ENCODE data around the gene STX4.

STX4 gene

DNA sequence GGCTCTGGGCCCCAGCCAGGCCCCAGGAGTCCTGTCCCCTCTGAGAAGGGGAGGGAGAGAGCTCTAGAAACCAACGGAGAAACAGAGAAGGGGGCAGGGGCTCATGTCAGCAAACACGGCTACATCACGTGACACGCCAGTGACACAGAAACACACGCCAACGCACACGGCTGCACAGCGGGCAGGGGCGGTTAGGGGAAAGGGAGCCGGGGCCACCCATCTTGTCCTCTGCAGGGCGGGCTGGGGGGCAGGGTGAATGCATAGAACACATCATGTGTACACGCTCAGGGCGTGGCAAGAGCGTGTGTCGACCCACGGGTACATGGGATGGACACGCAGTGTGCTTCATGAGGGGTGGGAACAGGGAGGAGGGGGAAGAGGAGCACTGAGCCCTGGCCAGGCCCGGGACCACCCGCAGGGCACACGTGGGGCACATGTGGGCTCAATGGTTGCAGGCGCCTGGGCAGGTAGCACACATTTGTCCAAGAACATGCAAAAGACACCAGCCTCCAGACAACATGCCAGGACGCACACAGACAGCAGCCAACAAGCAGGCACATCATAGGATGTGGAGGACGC lies 43.8 kb upstream of the STX4 start:
- DNase-seq (ENCODE audit: low read depth, low spot score) = no peak
- TF ChIP-seq POLR2AphosphoS5 (IDR thresholded peaks at IDR 0.05; ENCODE audit: borderline replicate concordance, low read depth, low read length) (no peak), FOXP2 (optimal IDR thresholded peaks at IDR 0.05; ENCODE audit: control extremely low read depth, extremely low read length, insufficient read depth) (no peak), EZH2 (IDR thresholded peaks at IDR 0.05) (no peak)
- H3K4me3 ChIP-seq = no peak overlapping the region
- H3K9ac ChIP-seq (ENCODE audit: insufficient read length) = no peak overlapping the region
- H3K9me3 ChIP-seq (ENCODE audit: low read depth, low read length) = no peaks in the 10 kb centered on the region
- no peaks in the 10 kb centered on the region; the same call in 1 of the 2 replicates for H3K36me3 ChIP-seq (ENCODE audit: insufficient read depth, low read length)
- H3K27ac ChIP-seq = no peak overlapping the region

DNA sequence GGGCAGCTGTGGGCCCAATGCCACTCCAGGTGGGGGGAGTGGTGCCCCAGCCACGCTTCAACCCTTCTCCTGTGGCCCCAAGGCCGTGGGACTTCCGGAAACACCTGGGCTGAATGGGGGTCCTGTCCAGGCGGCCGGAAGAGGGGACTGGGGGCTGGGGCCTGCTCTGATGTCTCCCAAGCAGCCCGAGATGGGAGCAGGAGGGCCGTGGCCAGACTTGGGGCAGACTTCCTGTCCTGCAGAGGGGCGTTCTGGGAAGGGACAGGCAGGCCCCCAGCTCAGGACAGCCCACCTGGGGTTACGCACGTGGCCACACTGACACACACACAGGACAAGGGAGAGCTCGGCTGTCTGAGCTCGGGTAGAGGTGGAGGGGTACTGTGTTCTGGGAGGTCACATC lies 43.3 kb upstream of the STX4 start:
- H3K9ac ChIP-seq (ENCODE audit: insufficient read length) = no peak overlapping the region
- no peaks in the 10 kb centered on the region for H3K36me3 ChIP-seq (ENCODE audit: insufficient read depth, low read length)
- TF ChIP-seq FOXP2 (optimal IDR thresholded peaks at IDR 0.05; ENCODE audit: control extremely low read depth, extremely low read length, insufficient read depth) = no peak
- TF ChIP-seq POLR2AphosphoS5 (IDR thresholded peaks at IDR 0.05; ENCODE audit: borderline replicate concordance, low read depth, low read length) = no peak
- no peak for TF ChIP-seq EZH2 (IDR thresholded peaks at IDR 0.05)
- no peak overlapping the region for H3K4me3 ChIP-seq
- no peaks in the 10 kb centered on the region for H3K9me3 ChIP-seq (ENCODE audit: low read depth, low read length)
- DNase-seq (ENCODE audit: low read depth, low spot score) = no peak
- H3K27ac ChIP-seq = no peak overlapping the region

DNA sequence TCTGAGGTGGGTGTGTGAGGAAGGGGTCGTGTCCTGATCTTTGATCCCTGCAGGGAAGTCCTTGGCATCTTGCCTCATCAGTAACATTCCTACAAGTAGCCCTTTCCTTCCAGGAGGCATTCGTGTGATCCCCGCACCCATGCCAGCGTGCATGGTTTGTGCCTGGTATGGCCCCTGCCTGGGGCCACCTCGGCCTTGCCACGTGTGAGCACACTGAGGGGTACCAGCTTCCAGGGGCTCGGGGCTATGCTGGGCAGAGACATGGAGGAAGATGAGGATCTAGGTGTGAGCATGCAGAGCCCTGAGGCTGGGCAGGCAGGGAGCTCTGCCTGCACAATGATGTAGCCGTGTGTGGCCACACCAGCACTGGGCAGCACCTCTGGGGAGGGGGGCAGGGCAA lies 42.3 kb upstream of the STX4 start:
- no peaks in the 10 kb centered on the region for H3K9me3 ChIP-seq (ENCODE audit: low read depth, low read length)
- no peak for TF ChIP-seq POLR2AphosphoS5 (IDR thresholded peaks at IDR 0.05; ENCODE audit: borderline replicate concordance, low read depth, low read length)
- TF ChIP-seq FOXP2 (optimal IDR thresholded peaks at IDR 0.05; ENCODE audit: control extremely low read depth, extremely low read length, insufficient read depth) = no peak
- no peak for TF ChIP-seq EZH2 (IDR thresholded peaks at IDR 0.05)
- no peaks in the 10 kb centered on the region for H3K36me3 ChIP-seq (ENCODE audit: insufficient read depth, low read length)
- H3K9ac ChIP-seq (ENCODE audit: insufficient read length) = no peak overlapping the region
- no peak overlapping the region for H3K27ac ChIP-seq
- DNase-seq (ENCODE audit: low read depth, low spot score) = no peak
- H3K4me3 ChIP-seq = no peak overlapping the region

DNA sequence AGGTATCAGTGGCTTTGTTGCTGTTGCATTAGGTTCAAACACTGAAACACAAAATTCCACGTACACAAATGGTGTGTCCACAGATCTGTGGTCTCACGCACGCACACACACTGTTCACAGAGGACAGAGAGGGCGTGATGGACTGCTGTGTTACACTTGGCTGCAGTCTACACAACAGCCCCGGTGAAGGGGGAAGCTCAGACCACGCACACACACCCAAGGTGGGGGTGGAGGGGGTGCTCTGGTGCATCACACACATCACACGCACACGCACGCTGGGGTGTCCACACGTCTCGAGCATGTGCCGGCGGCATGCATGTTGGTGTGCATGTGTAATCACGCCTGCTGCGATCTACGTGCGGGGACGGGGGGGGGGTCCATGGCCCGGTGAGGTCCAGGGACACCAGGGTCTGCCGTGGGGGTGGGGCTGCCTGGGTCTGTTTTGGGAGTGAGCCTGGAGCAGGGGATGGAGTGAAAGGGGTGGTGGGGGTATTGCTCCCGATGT lies 41.0 kb upstream of the STX4 start:
- no peak for TF ChIP-seq FOXP2 (optimal IDR thresholded peaks at IDR 0.05; ENCODE audit: control extremely low read depth, extremely low read length, insufficient read depth)
- no peak for TF ChIP-seq EZH2 (IDR thresholded peaks at IDR 0.05)
- no peak for TF ChIP-seq POLR2AphosphoS5 (IDR thresholded peaks at IDR 0.05; ENCODE audit: borderline replicate concordance, low read depth, low read length)
- Histone ChIP-seq H3K36me3 (ENCODE audit: insufficient read depth, low read length) (no peaks in the 10 kb centered on the region), H3K27ac (no peak overlapping the region), H3K9me3 (ENCODE audit: low read depth, low read length) (no peaks in the 10 kb centered on the region), H3K4me3 (no peak overlapping the region), H3K9ac (ENCODE audit: insufficient read length) (no peak overlapping the region)
- DNase-seq (ENCODE audit: low read depth, low spot score) = no peak

DNA sequence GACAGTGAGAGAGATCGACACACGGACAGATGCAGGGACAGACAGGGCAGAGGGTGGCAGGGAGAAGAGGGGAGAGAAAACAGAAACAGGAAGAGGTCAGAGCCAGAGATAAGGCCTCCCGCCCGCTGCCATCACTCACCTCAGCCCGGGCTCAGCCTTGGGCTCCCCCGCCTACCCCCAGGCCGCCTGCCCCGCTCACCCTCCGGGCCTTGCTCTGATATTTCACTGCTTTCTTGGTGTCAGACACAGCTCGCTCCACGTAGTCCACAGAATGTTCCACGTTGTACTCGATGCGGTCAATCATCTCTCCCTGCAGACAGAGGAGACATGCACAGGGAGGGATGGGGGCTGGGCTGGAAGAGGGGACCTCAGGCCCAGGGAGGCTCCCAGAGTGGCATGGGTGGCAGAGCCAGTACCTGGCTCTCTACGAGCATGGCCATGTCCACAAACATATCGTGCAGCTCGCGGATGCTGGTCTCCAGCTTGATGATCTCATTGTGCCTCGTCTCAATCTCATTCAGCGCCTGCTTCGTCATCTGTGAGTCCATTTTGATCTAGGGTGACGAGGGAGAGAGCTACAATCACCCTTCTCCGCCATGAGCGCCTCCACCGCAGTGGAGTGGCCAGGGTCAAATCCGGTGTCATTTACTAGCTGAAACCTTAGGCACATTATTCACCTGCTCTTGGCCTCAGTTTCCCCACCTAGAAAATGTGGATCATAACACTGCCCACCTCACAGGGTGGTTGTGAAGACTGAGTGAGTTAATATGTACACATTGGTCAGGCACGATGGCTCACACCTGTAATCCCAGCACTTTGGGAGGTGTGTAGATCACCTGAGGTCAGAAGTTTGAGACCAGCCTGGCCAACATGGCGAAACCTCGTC lies 40.2 kb upstream of the STX4 start:
- no peak for DNase-seq (ENCODE audit: low read depth, low spot score)

DNA sequence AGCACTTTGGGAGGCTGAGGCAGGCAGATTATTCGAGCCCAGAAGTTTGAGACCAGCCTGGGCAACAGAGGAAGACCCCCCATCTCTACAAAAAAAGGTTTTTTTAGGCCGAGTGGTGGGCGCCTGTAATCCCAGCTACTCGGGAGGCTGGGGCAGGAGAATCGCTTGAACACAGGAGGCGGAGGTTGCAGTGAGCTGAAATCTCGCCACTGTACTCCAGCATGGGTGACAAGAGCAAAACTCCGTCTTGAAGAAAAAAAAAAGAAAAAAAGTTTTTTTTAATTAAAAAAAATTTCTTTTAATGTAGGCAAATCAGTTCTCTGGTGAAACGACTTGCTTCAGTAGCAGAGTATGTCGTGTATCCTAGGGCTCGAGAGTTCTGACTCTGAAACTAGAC lies 37.4 kb upstream of the STX4 start:
- TF ChIP-seq FOXP2 (optimal IDR thresholded peaks at IDR 0.05; ENCODE audit: control extremely low read depth, extremely low read length, insufficient read depth) (no peak), POLR2AphosphoS5 (IDR thresholded peaks at IDR 0.05; ENCODE audit: borderline replicate concordance, low read depth, low read length) (no peak), EZH2 (IDR thresholded peaks at IDR 0.05) (no peak)
- H3K9me3 ChIP-seq (ENCODE audit: low read depth, low read length) = no peaks in the 10 kb centered on the region
- no peak overlapping the region for H3K27ac ChIP-seq
- H3K36me3 ChIP-seq (ENCODE audit: insufficient read depth, low read length) = no peaks in the 10 kb centered on the region
- no peak overlapping the region for H3K9ac ChIP-seq (ENCODE audit: insufficient read length)
- DNase-seq (ENCODE audit: low read depth, low spot score) = no peak
- no peak overlapping the region for H3K4me3 ChIP-seq

More for the DNA sequence above, 40.2 kb upstream of the STX4 start:
- Histone ChIP-seq H3K4me3 (no peak overlapping the region), H3K9me3 (ENCODE audit: low read depth, low read length) (no peaks in the 10 kb centered on the region), H3K9ac (ENCODE audit: insufficient read length) (no peak overlapping the region), H3K36me3 (ENCODE audit: insufficient read depth, low read length) (no peaks in the 10 kb centered on the region), H3K27ac (no peak overlapping the region)
- TF ChIP-seq FOXP2 (optimal IDR thresholded peaks at IDR 0.05; ENCODE audit: control extremely low read depth, extremely low read length, insufficient read depth) (no peak), POLR2AphosphoS5 (IDR thresholded peaks at IDR 0.05; ENCODE audit: borderline replicate concordance, low read depth, low read length) (no peak), EZH2 (IDR thresholded peaks at IDR 0.05) (no peak)

DNA sequence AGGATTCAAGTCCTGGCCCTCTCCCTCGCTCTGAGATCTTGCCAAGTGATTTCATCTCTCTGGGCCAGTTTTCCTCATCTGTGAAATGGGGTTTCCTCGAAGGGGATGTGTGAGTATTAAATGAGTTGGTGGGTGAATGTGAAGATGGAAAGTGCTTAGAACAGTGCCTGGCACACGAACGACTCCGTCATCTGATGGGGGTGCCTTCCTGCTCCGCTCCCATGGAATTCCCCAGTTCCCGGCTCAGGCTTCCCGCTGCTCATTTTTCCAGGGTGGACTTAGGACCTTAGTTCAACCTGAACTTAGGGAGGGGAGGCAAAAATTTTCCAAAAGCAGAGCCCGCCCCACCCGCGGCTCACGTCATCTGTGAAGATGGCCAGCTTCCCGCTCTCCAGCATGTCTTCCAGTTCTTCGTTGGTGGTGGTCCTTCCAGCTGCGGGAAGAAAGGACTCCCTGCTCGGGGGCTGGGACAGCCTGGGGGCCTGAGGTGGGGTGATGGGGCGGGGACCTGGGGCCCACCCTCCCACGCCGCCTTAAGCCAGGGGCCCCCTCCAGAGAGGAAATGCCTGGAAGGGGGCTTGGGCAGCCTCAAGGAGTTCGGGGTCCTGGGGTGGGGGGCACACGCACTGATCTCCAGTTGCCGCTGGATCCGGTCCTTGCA lies 36.9 kb upstream of the STX4 start:
- H3K36me3 ChIP-seq (ENCODE audit: insufficient read depth, low read length) = no peaks in the 10 kb centered on the region
- H3K9me3 ChIP-seq (ENCODE audit: low read depth, low read length) = no peaks in the 10 kb centered on the region
- H3K9ac ChIP-seq (ENCODE audit: insufficient read length) = no peak overlapping the region
- TF ChIP-seq POLR2AphosphoS5 (IDR thresholded peaks at IDR 0.05; ENCODE audit: borderline replicate concordance, low read depth, low read length) (no peak), FOXP2 (optimal IDR thresholded peaks at IDR 0.05; ENCODE audit: control extremely low read depth, extremely low read length, insufficient read depth) (no peak), EZH2 (IDR thresholded peaks at IDR 0.05) (no peak)
- H3K4me3 ChIP-seq = peak overlapping the region; percentile 73
- DNase-seq (ENCODE audit: low read depth, low spot score) = no peak
- H3K27ac ChIP-seq = no peak overlapping the region
